PFSK-1 (cell line): ENCODE measurements around the gene APOA4.

Source experiments
- FOXP2 ChIP-seq: optimal IDR thresholded peaks from 2 replicates; pipeline ENCODE3; 2011; ENCODE audit warnings: borderline replicate concordance, control low read depth, inconsistent platforms; ENCODE audit not compliant: insufficient read depth; ENCODE audit errors: extremely low read length, extremely low read depth
- POLR2AphosphoS5 ChIP-seq: IDR thresholded peaks from 2 replicates; pipeline ENCODE4 v1.6.1; 2012; ENCODE audit warnings: low read depth, mild to moderate bottlenecking, control low read depth, low read length, moderate library complexity
- SIN3A ChIP-seq: IDR thresholded peaks from 2 replicates; pipeline ENCODE4 v1.6.1; 2012; ENCODE audit warnings: mild to moderate bottlenecking, low read length, moderate library complexity, borderline replicate concordance; ENCODE audit not compliant: insufficient read depth
- TAF1 ChIP-seq: IDR thresholded peaks from 2 replicates; pipeline ENCODE4 v1.6.1; 2012; ENCODE audit warnings: low read length, control low read depth, borderline replicate concordance; ENCODE audit not compliant: insufficient read depth
- TF ChIP-seq, protein P1 (sequence below), 2 experiments: IDR thresholded peaks; 2 replicates each; pipeline versions ENCODE4 v1.6.1 to v1.8.0; 2011 to 2012; ENCODE audit warnings: low read depth in 2 of 2, low read length in 2 of 2, control low read depth in 1 of 2, inconsistent platforms in 1 of 2, mild to moderate bottlenecking in 1 of 2, moderate library complexity in 1 of 2; ENCODE audit not compliant: insufficient read depth in 1 of 2

Gene APOA4

GRCh38 chr11:116822575-116822974 lies 529 bp downstream of the APOA4 start:
- TF ChIP-seq POLR2AphosphoS5 (no peak), SIN3A (no peak), TAF1 (no peak), FOXP2 (no peak)
- TF ChIP-seq, protein P1, sequence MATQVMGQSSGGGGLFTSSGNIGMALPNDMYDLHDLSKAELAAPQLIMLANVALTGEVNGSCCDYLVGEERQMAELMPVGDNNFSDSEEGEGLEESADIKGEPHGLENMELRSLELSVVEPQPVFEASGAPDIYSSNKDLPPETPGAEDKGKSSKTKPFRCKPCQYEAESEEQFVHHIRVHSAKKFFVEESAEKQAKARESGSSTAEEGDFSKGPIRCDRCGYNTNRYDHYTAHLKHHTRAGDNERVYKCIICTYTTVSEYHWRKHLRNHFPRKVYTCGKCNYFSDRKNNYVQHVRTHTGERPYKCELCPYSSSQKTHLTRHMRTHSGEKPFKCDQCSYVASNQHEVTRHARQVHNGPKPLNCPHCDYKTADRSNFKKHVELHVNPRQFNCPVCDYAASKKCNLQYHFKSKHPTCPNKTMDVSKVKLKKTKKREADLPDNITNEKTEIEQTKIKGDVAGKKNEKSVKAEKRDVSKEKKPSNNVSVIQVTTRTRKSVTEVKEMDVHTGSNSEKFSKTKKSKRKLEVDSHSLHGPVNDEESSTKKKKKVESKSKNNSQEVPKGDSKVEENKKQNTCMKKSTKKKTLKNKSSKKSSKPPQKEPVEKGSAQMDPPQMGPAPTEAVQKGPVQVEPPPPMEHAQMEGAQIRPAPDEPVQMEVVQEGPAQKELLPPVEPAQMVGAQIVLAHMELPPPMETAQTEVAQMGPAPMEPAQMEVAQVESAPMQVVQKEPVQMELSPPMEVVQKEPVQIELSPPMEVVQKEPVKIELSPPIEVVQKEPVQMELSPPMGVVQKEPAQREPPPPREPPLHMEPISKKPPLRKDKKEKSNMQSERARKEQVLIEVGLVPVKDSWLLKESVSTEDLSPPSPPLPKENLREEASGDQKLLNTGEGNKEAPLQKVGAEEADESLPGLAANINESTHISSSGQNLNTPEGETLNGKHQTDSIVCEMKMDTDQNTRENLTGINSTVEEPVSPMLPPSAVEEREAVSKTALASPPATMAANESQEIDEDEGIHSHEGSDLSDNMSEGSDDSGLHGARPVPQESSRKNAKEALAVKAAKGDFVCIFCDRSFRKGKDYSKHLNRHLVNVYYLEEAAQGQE (IDR thresholded peaks at IDR 0.05; ENCODE audit: insufficient read depth in 1 of 2, low read depth in 2 of 2, low read length in 2 of 2), result no peak

DNA sequence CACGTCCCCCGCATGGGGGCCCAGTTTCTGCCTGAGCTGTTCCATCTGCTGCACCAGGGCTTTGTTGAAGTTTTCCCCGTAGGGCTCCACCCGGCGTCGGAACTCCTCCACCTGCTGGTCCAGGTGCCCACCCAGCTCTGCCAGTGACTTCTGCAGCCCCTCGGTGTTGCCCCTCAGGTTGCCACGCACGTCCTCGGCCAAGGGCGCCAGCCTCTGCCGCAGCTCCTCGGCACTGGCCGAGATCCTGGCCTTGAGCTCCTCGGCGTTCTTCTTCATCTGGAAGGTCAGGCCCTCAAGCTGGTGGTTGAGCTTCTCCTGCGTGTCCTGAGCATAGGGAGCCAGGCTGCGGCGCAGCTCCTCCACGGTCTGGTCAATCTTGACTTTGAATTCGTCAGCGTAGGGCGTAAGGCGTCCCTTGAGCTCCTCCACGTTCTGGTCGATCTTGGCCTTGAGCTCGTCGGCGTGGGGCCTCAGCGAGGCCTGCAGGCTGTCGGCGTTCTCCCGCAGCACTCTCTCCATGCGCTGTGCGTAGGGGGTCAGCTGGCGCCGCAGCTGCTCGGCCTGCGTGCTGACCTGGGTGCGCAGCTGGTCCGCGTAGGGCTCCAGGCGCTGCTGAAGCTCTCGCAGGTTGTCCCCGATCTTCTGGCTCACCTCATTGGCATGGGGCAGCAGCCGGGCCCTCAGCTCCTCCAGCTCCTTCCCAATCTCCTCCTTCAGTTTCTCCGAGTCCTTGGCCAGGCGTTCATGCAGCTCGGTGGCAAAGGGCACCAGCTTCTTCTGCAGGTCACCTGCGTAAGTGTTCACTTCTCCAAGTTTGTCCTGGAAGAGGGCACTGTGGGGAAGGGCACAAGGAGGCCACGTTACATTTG lies 1.8 kb downstream of the APOA4 start:
- TF ChIP-seq, protein P1 (IDR thresholded peaks at IDR 0.05; ENCODE audit: insufficient read depth in 1 of 2, low read depth in 2 of 2, low read length in 2 of 2), result no peak
- no peak for TF ChIP-seq SIN3A
- no peak for TF ChIP-seq TAF1
- no peak for TF ChIP-seq POLR2AphosphoS5
- no peak for TF ChIP-seq FOXP2

DNA sequence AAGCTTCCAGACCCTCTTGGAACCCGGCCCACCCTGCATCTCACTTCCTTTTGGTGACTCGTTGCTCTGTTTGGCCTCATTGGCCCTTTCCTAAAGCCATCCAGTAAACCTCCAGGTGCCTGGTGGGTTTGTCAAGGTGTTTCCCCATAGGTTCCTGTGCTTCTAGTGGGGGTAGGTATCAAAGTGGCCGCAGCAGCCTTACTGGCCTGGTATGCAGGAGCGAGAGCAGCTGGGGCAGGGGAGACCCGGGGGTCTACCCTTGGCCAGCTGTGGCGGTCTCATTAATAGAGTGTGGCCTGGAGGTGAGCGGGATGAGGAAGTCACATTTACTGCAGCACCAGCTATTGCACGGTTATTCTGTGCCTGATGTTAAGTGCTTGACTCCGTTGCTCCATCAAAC lies 4.1 kb downstream of the APOA4 start:
- TF ChIP-seq, protein P1 (IDR thresholded peaks at IDR 0.05; ENCODE audit: insufficient read depth in 1 of 2, low read depth in 2 of 2, low read length in 2 of 2), result no peak
- no peak for TF ChIP-seq SIN3A
- TF ChIP-seq TAF1, result no peak
- TF ChIP-seq POLR2AphosphoS5, result no peak
- TF ChIP-seq FOXP2, result no peak

DNA sequence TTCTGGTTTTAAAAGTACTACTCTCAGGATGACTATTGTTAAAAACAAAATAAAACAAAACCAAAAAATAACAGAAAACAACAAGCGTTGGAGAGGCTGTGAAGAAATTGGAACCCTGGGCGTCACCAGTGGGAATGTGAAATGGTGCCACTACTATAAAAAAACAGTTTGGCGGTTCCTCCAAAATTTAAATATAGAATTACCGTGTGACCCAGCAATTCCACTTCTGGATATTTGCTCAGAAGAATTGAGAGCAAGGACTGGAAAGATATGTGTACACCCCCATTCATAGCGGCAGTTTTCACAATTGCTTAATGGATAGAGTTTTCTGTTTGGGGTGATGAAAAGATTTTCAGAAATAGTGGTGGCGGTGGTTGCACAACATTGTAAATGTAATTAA lies 8.6 kb downstream of the APOA4 start:
- TF ChIP-seq TAF1 (no peak), FOXP2 (no peak), POLR2AphosphoS5 (no peak), SIN3A (no peak)
- TF ChIP-seq, protein P1 (IDR thresholded peaks at IDR 0.05; ENCODE audit: insufficient read depth in 1 of 2, low read depth in 2 of 2, low read length in 2 of 2), result no peak
